Measurements from ENCODE around the gene LRRC4C.

The LRRC4C gene

DNA sequence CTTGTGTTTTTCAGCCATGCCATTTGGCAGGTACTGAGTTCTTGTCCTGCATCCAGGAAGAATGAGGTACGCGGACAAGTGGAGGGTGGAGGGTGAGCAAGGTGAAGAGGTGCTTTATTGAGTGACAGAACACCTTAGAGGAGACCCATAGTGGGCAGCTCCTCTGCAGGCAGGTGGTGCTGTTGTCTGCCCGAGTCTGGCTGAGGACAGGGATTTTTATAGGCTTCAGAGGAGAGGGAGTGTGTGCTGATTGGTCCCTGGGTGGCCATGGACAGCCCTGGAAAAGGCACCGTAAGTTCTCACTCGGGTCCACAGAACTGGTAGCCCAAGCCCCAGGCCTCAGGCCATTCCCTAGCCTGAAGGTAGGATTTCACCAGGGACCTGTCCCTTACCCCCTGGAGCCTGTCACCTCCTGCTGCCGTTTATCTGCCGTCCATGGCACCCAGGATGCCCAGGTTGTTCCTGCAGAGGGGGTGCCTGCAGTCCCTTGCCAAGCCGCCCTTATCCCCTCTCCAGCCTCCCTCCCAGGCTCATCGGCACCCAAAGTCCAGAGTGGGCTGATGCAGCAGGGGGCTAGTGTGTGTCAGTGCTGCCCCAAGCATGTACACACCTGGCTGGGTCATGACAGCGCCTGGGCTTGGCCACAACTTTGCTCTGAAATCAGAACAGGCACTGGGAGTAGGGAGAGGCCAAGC is 213.6 kb downstream of the LRRC4C start:
- DNase-seq: no peak

DNA sequence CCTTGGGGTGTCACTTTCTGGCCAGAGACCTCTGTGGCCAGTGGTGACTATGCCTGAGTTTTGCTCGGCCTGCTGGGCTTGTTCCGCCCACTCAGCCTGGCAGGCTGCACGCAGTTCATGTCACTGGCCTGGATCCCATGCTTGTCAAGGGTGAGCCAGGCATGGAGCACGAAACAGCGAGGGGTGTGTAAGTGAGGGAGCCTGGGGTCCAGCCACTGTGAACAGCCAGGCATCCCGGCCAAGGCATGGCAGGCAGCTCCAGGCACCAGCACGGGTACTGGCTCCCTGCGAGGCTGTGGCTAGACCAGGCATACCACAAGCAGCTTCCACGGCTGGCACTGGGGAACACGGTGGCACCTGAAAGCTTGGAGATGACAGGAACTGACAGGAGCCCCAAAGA is 214.3 kb downstream of the LRRC4C start:
- no peak for DNase-seq

DNA sequence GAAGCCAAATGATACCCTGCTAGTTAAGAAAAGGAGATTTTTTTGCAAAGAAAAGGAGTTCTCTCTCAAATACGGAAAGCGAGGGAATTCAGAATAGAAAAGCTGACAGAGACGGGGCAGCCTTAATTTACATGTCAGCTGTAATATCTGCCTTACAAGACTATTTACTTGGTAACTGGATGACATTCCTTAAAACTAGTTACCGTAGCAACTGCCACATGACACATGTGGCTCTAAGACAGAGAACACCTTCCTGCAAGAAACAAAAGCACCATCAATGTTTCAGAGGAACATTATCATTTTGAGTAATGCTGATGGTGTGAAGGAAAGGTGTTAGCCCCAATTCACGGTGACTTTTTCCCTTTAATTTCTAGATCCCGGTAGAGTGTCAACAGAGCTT is 222.1 kb downstream of the LRRC4C start:
- DNase-seq: no peak

DNA sequence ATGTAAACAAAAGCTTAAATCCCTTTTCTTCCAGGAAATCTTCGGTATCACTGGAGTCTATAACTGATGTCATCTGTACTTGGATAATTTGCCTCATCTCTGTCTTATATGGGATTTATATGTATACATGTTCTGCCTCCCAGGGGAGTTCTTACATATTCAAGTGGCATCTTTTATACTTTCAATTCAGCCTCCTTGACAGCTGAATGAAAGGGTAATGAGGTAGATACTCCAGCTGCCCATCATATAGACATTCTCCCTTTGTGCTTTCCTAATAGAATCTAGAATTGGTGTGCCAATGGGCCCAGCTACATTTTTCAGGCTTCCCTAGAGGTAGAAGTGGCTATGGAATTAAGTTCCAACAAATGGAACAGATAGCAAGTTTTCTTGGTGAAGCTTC is 223.8 kb downstream of the LRRC4C start:
- no peak for DNase-seq

DNA sequence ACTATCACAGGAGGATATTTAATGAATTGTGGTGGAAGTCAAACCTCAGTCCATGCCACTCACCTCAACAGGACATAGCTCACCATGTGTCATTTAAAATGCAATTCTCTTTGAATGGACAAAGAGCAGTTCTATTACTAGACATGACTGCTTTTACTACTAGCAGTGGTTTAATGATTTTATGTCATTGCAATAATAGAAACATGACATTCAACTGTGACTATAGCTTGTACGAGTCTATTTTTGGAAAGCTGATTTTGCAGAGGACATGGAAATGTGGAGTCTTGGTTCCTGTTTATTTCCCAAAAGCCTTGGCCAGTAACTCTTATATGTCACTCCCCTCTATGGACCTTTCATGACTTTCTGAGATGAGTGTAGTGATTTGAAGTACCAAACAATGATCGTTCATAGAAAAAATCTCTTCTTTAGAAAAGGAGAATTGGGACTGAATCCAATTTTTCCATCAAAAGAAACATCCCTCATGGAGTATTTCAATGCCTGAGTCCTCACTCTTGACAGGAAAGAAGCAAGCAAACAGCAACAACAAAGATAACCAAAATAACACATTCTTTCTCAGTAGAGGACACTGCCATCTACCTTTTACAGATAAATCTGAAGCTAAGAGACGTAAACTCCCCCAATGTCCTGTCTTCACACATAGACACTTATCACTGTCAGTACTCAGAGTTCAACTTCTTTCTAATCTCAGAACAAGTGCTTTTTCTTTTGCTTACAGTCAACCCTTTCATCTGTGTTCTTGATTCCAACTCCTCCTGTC is 233.4 kb downstream of the LRRC4C start:
- no peak for DNase-seq

DNA sequence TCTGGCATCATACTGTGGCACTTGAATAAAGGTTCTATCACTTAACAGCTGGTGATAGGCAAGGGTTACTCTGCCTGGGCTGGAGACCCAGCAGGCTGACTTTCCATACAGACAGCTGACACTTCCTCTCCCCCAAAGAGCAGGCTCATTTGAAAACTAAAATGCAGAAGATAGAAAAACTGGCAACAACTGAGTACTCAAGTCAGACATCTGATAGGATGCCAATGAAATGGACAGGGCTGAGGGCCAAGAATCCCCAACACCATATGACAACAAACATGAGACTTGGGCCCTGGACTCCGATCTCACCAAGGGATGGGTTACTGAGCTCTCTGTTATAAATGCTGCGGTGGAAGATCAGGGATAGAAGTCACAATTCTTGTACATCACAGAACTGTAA is 237.2 kb downstream of the LRRC4C start:
- DNase-seq: no peak

DNA sequence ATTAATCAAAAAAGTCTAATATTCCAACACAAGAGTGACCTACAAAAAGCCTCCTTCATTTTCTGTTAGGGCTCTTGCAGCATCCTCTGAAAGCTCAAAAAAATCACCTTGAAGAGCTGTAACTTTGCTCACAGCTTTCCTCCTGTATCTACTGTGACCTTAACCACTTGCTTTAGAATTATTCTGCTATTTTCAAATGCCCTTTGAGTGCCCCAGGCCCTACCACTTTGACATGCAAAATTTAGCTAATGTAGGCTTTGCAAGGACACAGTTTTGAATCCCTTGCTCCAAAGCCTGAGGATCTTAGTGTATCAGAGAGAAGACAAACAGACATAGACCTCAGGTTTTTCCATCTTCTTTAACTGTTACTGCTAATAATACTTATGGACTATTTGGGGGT is 253.1 kb downstream of the LRRC4C start:
- DNase-seq: no peak

DNA sequence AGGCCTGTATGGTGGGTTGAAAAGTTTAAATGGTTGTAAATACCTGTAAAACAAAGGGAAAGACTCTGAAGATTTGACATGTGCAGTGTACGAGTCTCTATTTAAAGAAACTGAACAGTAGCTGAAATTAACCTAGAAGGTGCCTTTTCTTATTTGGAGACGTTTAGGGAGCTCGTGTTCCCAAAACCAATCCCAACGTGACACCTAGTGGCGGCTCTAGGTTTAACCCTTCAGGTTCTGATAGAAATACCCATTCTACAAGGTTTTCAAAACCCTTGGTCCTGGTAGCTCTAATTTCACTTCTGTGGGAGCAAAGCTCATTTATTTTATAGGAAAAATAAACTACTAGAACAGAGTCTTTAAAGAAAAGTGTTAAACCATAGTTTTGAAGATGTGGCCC is 258.3 kb downstream of the LRRC4C start:
- peak; percentile 33 for DNase-seq

DNA sequence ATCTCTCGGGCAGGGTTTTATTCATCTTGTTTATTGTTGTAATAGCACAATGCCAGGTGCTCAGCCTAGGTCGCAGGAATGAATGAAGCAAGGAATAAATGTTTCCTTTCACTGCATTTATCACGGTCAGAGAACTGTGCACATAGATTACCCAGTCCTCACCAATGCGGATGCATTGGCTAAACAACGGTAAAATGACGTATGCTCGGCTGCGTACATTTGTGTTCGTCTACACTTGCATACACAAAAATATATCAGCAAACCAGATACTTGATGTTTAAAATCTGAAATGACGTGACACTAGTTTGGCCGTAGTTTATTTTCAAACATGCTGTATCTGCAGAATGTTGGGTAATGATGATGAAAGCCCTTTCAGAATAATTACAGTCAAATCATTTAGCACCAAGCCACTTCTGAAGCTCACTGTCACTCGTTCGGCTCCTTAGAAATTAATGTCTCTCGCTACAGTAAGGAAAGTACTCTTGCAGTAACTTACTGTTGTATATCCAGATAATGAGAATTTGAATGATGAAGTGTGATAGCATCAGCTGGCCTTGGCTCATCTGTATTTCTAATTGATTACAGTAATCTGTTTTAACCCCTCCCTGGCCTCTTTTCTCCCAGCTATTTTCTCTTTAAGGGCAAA is 268.9 kb downstream of the LRRC4C start:
- no peak for DNase-seq

DNA sequence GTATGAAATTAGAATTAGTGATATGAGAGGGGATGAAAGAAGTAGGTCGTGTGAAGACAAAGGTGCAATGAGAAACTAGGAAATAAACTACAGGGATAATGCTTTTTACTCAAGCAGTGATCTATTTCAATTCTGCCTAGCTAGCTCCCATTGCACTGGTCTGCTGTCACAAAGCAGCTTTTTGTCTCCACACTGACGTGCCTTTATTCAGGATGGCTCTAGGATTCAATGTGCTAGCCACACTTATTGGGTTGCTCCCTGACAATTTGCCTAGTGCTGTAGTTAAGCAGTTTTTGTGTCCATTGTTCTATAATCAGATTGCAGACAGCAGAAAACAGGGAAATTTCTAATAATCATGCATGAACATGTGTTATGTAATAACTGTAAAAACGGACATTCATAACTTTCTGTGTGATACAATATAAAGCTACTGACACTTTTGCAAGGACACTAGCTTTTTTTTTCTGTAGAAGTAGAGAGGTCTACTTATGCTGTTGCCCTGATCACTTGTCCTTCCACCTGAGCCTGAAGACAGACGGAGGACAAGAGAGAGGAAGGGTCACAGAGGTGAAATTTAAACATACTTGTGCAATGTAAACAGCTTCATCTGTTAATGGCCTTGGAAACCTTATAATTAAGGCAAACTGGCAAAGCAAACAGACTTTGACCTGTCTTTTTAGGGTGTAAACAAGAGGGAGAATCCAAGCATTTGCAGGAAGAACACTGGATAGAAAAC is 269.6 kb downstream of the LRRC4C start:
- no peak for DNase-seq

DNA sequence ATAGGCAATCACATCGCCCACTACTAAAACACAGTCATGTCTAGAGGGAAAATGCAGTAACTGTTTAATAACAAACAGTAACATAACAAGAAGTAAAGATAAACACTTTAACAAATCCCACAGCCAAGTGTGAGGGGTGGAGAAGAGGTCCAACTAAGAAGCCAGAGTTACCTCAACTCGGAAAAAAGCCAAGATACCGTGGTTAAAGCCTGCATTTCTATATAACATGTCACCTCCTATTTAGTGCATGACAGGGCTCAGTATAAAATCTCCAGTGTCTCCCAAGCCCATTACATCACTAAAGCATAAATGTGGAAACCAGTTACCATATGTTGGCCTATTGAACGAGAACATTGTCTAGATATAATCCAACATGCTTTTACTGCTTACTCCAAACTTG is 281.7 kb downstream of the LRRC4C start:
- DNase-seq: no peak

DNA sequence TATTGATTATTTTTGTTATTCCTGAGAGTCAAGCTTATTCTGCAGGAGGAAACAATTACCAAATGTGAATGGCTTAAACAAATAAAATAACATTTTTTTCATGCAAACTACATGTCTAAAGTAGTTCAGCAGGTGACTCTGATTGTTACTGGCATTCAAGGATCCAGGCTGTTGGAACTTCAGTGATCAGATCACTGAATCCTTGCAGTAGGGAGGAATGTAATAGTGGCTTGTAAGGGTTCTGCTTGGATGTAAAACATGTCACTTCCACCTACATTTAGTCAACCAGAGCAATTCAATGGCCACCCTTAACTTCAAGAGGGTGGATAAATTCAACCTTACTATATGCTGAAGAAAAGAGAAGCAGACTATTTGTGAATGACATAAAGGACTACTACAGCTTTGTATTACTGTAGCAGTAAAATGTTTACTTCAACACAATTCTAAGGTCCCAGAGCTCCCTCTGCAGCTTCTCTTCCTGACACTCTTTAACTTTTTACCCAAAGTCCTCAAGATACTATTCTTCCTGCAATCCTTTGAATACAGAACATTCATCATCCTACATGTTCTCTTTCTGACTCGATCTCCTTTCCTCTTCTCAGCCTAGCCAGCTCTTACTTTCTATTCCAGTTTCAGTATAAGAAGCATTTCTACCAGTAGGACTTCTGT is 284.0 kb downstream of the LRRC4C start:
- DNase-seq: no peak

DNA sequence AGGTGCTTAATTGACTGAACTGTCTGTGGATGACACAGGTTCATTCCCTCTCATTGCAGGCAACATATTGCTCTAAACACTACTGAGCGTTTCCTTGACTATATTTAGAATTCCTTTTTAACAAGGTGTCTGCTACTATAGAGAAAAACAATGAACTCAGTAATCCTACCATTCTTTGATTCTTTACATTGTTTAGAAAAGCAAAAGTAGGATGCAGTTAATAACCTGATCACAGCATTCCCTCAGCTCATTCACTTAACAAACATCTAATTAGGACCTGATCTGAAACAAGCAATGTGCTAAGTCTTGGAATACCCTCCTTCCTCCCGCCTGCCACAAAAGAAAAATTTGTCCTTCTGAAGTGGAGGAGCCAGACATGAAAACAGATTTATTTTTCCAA is 313.1 kb downstream of the LRRC4C start:
- DNase-seq: no peak

DNA sequence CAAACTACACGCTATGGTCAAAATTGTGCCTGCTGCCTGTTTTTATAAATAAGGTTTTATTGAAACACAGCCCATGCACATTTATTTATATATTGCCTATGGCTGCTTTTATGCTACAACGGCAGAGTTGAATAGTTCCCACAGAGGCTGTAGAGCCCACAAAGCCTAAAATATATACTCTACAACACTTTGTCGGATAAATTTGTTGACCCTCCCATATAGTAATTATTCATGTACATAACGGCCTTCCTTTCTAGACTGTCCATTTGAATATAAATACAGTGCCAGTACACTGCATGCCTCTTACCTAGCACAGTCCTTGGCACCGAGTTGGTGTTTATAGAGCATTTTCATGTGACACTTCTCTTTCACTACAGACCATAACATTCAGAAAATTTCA is 314.0 kb downstream of the LRRC4C start:
- DNase-seq: no peak

DNA sequence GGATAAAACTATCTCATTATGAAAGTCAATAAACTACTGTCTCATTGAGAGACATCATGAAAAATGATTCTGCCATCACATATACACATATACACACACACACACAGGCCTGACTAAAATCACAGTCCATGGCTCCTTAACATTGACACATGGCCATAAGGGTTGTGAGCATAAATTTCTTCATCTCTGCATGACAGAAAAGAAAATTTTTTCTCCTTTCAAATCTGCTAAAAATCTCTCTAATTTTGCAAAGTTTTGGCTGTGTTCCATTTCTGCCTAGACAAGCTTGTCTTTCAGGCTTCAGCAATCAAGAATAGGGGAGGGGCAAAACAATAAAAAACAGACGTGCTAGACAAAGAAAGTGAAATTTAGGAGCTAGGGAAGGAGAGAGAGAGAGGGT is 324.5 kb downstream of the LRRC4C start:
- no peak for DNase-seq

DNA sequence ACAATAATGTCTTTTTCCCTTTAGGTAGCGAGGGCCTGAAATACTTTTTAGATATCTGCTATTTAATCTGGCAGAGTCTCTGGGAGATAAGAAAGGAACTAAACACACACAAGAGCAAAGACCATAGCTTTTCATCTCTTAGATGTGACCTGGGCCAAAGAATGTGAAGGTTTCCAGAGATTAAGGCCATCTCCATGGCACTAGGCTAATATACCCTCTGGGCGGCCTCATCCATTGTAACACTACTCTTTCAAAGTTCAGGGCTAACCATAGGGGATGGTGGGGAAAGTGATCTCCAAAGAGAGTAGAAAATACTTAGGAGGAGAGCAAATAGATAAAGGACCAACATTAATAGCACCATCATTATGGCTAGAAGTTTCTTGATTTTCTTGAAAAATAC is 326.4 kb downstream of the LRRC4C start:
- no peak for DNase-seq

DNA sequence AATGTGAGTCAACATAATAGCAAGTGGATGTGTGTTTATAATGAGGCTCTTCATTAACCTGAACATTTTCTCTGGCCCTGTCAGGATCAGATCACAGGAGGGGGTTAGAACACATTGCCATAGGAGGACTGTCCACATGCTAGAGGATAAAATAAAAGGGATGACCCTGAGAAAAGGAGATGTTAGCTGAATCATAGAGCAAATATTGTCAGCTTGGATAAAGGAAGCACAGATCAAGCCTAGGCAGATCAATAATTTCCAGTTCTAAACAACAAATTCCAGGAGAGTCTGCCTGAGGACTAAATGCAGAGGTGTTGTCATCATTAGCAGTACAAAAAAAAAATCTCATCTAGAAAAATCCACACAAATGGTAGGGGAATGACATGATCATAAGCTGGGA is 337.9 kb downstream of the LRRC4C start:
- no peak for DNase-seq

DNA sequence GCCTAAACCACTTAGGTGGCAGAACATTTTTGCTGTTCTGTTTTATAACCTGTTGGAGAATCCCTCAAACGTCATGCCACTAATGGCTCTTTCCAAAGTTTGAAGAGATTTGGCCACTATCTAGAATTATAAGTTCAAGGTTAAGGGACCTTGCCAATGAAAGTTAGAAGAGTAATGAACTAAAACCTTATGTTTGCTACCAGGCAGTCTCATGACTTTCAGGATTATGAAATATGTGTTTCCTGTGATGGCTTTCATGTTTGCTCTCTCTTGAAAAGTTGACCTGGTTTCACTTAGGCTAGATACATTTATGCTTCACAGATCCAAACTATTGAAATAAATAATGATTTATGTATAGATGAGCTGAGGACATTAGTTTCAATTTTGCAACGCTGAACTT is 340.0 kb downstream of the LRRC4C start:
- no peak for DNase-seq

DNA sequence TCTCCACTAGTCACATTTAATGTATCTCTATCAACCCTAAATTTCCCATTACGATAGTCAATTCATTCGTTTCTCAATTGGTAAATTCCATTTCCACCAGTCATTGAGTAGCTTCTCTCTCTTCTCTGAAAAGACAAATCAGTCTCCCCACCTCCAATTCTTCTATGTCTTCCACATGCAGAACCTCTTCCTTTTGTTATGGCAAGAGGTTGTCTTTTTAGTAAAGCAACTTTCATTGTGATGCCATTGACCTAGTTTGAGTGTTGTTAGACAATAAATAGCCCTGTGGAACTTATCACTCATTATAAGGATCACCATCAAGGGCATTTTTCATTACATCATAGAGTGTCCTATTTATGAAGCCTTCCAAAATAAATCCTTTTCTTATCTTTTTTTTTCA is 340.9 kb downstream of the LRRC4C start:
- DNase-seq: no peak

DNA sequence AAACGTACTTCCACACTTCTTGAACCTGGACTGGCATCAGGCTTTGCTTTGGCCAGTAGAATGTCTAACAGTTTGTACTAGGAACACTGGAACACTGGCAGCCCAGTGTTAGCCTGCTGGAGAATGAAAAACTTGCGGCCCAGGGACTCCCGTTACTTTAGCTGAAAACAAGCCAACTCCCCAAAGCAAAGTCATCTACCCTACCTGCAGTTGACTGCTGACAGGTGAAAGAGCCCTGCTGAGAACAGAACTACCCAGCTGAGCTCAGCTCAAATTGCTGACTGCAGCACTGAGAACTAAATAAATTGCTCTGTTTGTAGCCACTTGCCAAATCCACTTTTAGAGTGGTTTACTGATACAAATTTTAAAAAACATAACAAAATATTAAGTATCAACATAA is 342.5 kb downstream of the LRRC4C start:
- no peak for DNase-seq

DNA sequence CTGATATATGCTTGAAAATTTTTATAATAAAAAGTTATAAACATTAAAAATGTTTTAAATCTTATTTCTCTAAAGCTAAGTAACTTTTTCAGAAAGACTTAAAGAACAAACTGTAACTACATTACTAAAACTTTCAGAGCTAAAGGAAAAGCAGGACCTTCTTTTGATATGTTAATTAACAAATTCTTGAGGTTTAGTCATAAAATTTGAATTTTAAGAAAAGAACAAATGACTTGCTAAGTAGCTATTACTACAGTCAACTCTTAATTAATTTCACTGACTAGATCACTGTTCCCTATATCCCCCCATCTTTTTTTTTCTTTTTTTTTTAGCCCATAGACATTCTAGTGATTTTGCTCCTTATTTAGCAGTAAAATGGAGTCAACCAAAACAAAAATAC is 344.4 kb downstream of the LRRC4C start:
- no peak for DNase-seq

DNA sequence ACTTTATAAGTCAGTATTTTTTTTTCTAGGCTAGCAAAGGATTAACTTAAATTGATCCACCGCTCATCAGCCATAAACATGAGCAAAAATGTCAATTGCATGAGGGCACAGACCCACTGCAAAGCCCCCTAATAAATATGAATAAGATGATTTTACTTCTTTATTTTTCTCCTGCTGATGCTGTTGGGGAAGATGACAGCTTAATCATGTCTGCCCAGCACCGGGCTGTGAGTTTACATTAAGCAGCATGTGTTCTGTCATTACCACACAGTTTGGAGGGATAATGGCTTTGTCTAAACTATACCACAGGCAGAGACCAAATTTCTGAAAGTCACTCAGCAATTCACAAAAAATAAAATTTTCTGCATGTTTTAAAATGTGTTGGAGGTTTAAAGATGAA is 346.3 kb downstream of the LRRC4C start:
- no peak for DNase-seq

DNA sequence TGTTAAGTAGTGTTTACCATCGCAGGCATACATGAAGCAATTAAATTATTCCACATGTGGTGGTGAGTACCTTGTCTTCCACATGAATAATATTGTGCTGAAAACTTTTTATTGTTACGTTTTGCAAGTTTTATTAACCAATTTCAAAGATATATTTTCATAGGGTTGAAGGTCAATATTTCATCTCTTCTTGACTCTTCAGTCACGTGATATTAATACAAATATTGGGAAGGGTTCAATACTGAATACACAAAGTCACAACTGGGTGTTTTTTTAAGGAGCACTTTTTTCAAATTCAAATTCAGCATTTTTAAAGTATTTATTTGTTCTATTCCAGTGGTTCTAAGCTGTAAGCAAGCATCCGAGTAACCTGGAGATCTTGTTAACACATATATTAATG is 348.9 kb downstream of the LRRC4C start:
- DNase-seq: no peak
